AG04450 (cell line): Measurements from ENCODE around the gene PIM3. TPM values are rescaled to one million over a fixed set of nuclear protein-coding genes. Genes with fewer than 3 reads are reported as not detected.

Experiments used
- CTCF ChIA-PET: fragments of 300-600, 350-600 bp; formaldehyde crosslinking; extraction: SDS; loops from one replicate; lab custom pipeline; 2022; ENCODE audit warnings: antibody characterized with exemption, inconsistent platforms; lab: Charles Lee
- POLR2A ChIA-PET: fragments of 350-600 bp; formaldehyde crosslinking; extraction: SDS; loops from one replicate; lab custom pipeline; 2021; ENCODE audit warnings: antibody characterized with exemption, inconsistent platforms; lab: Yijun Ruan, JAX
- DNase-seq: peaks from one replicate; pipeline ENCODE4 v3.0.0-alpha.2; 2011; ENCODE audit warnings: low read depth, low spot score
- H3K27ac ChIP-seq: one replicate; pipeline ENCODE4 v1.5.1; 2012; ENCODE audit warnings: low read depth, low read length, control low read depth
- H3K27me3 ChIP-seq: one replicate; pipeline ENCODE4 v1.6.0; 2012; ENCODE audit warnings: low read length; ENCODE audit not compliant: control insufficient read depth, insufficient read depth
- H3K4me3 ChIP-seq: 2 replicates; pipeline ENCODE4 v1.5.1; 2011; ENCODE audit warnings: mild to moderate bottlenecking, low read depth, low read length, control low read depth
- H3K9me3 ChIP-seq: 2 replicates; pipeline ENCODE4 v1.5.1; 2012; ENCODE audit warnings: low read length; ENCODE audit not compliant: control insufficient read depth, insufficient read depth
- CTCF ChIP-seq: IDR thresholded peaks from 2 replicates; pipeline ENCODE4 v1.5.1; 2011; ENCODE audit warnings: low read depth, low read length, control low read depth, inconsistent platforms
- polyA plus RNA-seq: library from polyadenylated mRNA; depleted of rRNA; stranded (reverse); fragments of >200 nt; gene quantifications from 2 replicates; pipeline ENCODE4 v1.2.3, GENCODE V29; 2011

The PIM3 gene
- polyA plus RNA-seq, 1 experiment = 6.1 TPM

DNA sequence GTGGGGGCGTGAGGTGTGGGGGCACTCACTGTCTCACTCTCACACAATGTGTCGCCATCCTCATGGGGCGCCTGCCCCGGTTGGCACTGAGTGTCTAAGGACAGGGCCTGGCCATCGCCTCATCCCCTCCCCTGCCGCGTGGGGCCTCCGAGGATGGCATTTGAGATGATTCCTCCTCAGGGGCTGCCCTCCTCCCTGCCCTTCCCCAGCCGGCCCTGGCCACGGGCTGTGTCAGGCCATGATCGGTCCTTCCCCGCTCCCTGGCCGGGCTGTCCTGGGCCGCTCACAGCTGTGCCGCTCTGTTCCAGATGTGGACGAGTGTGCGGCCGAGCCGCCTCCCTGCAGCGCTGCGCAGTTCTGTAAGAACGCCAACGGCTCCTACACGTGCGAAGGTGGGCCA lies 37.6 kb upstream of the PIM3 start:
- no peak overlapping the region for H3K27ac ChIP-seq
- TF ChIP-seq CTCF = no peak
- CTCF ChIA-PET = no interaction called here

DNA sequence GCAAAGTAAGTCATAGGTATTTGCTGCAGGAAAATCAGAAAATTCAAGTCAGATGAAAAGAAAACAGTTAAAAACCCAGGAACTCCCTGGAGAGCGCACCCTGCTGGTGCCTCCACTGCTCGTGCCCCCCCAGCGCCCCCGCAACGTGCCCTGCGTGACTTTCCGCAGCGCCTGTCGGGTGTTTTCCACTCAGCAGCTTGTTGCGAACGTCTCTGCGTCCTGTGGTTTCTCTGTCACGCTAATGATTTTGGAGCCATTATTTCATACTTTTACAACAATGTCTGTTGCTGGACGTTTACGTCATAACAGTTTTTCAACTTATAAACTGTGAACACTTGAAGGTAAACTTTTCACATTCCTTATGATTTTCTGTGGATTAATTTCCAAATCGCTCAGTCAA lies 37.1 kb upstream of the PIM3 start:
- Histone ChIP-seq H3K4me3 (no peak overlapping the region), H3K9me3 (no peaks in the 10 kb centered on the region; the same call in 1 of the 2 replicates), H3K27ac (no peak overlapping the region), H3K27me3 (no peaks in the 10 kb centered on the region)
- peak; percentile 42 for TF ChIP-seq CTCF
- no peak for DNase-seq
- CTCF ChIA-PET = no interaction called here
- POLR2A ChIA-PET = no interaction called here

More for the DNA sequence above, 37.6 kb upstream of the PIM3 start:
- no peaks in the 10 kb centered on the region; the same call in 1 of the 2 replicates for H3K9me3 ChIP-seq
- DNase-seq = no peak
- H3K4me3 ChIP-seq = no peak overlapping the region
- POLR2A ChIA-PET = no interaction called here
- H3K27me3 ChIP-seq = no peaks in the 10 kb centered on the region

GRCh38 chr22:49924113-49924833 lies 36.3 kb upstream of the PIM3 start:
- no peak for DNase-seq
- H3K27me3 ChIP-seq = no peaks in the 10 kb centered on the region
- TF ChIP-seq CTCF = no peak
- no peak overlapping the region for H3K27ac ChIP-seq
- POLR2A ChIA-PET = no interaction called here
- H3K4me3 ChIP-seq = no peak overlapping the region
- CTCF ChIA-PET = no interaction called here
- no peaks in the 10 kb centered on the region; the same call in 1 of the 2 replicates for H3K9me3 ChIP-seq

GRCh38 chr22:49925525-49926128 lies 34.9 kb upstream of the PIM3 start:
- DNase-seq = no peak
- Histone ChIP-seq H3K9me3 (no peaks in the 10 kb centered on the region; the same call in 1 of the 2 replicates), H3K27me3 (no peaks in the 10 kb centered on the region), H3K27ac (no peak overlapping the region), H3K4me3 (no peak overlapping the region)
- CTCF ChIA-PET = no interaction called here
- POLR2A ChIA-PET = no interaction called here
- no peak for TF ChIP-seq CTCF

DNA sequence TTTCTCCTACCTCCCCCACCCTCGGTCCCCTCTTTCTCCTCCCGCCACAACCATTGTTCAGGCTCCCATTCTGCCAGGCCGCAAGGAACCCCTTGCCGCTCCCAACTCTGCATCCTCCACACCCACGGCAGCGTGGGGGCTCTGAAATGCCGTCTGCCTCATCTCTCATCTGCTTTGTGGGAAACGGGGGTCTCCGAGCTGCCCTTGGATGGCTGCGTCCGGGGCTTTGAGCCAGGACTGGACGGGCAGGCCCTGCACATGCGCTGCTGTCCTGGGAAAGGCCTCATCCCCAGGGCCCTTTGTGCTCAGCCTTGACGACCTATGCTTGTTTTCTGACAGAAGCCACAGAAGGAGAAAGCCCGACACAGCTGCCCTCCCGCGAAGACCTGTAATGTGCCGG lies 33.7 kb upstream of the PIM3 start:
- H3K27ac ChIP-seq = no peak overlapping the region
- H3K4me3 ChIP-seq = no peak overlapping the region
- H3K27me3 ChIP-seq = no peaks in the 10 kb centered on the region
- TF ChIP-seq CTCF = no peak
- H3K9me3 ChIP-seq = no peaks in the 10 kb centered on the region; the same call in 1 of the 2 replicates
- no peak for DNase-seq
- ChIA-PET CTCF (no interaction called here), POLR2A (no interaction called here)
